Muscle of back (tissue), 13 donors: ENCODE measurements around the gene BCL2L2. TPM values are rescaled to one million over a fixed set of nuclear protein-coding genes. Genes with fewer than 3 reads are reported as not detected.
"Not testable (repeated sequence)": the region's sequence is repeated elsewhere in the genome, so short reads cannot be mapped to it uniquely, and the experiment has no call there.

Experiments
- DNase-seq, 3 donors: peaks; one replicate each; pipeline versions ENCODE4 v3.0.0 to v3.0.0-alpha.2; 2013
- long read RNA-seq, 9 donors: transcript quantifications; one replicate each; lab custom pipeline, GENCODE V29; 2026
- polyA plus RNA-seq, 10 donors: library from polyadenylated mRNA; unstranded; fragments of 120-200 nt; gene quantifications; one replicate each; pipeline ENCODE4 v1.2.1, GENCODE V29; 2013; ENCODE audit not compliant: insufficient read length in 10 of 10

BCL2L2 gene
- polyA plus RNA-seq: 10 to 100 TPM; 28.1 to 36.6 (median 30.8) TPM
- long read RNA-seq, donor 1, partial matches to known transcripts: 0 of 3 reads
- long read RNA-seq, donor 1, other reads (novel, unspliced or antisense): 0 of 3 reads
- long read RNA-seq, donor 2, partial matches to known transcripts: 0 of 2 reads
- long read RNA-seq, donor 2, other reads (novel, unspliced or antisense): 0 of 2 reads
- long read RNA-seq, donor 3: 0 reads
- long read RNA-seq, donor 4: 0 reads
- long read RNA-seq, donor 5, partial matches to known transcripts: 6 of 8 reads
- long read RNA-seq, donor 5, other reads (novel, unspliced or antisense): 0 of 8 reads
- long read RNA-seq, donor 6, partial matches to known transcripts: 0 of 3 reads
- long read RNA-seq, donor 6, other reads (novel, unspliced or antisense): 0 of 3 reads
- long read RNA-seq, donor 7, partial matches to known transcripts: 0 of 3 reads
- long read RNA-seq, donor 7, other reads (novel, unspliced or antisense): 0 of 3 reads
- long read RNA-seq, donor 8, partial matches to known transcripts: 0 of 2 reads
- long read RNA-seq, donor 8, other reads (novel, unspliced or antisense): 0 of 2 reads
- long read RNA-seq, donor 9, partial matches to known transcripts: 0 of 1 reads
- long read RNA-seq, donor 9, other reads (novel, unspliced or antisense): 0 of 1 reads

GRCh38 chr14:23306412-23307145 is at the start of gene BCL2L2:
BCL2L2 (plus strand) TSS chr14:23306833; CDS start chr14:23307768, 935 bp downstream.
- DNase-seq: peak; percentile 88 to 97 (median 94)

- peak in 1 of 3 donors; percentile 9 for DNase-seq
Measured at GRCh38 chr14:23258256-23258655, 48.4 kb upstream of the BCL2L2 start.

DNA sequence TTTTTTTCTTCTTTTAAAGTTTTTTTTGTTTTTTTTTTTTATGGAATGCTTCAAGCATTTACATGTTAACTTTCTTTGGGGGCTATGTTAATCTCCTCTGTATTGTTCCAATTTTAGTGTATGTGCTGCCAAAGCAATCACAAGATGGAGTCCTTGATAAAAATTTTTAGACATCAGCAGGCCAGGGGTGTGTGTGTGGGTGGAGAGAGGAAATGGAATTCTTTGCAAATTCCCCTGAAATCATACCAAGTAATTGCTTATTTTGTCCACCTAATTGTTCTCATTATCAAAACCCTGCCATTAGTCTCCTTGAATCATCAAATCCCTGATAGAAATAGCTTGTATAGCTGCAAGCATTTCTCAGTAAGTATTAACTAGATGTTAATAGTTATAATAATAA is 47.2 kb upstream of the BCL2L2 start:
- no peak for DNase-seq

DNA sequence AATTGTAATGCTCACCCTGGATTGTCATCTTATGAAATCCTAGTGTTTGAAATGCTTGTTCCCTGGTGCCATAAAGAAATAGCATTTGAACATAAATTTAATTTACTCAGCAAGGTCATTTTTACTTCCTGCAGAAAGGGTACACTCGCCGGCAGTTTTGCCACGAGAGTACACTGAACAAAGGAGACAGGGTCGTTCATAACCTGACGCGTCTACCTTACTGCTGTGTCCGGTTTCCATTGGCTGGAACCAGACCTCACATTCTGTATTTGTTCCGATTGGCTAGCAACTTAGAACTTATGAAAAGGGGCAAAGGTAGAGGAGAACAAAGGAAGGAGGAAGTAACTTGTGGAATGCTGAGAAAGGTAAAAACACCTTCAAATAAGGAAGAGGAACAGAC is 45.8 kb upstream of the BCL2L2 start:
- not testable (repeated sequence) for DNase-seq

DNA sequence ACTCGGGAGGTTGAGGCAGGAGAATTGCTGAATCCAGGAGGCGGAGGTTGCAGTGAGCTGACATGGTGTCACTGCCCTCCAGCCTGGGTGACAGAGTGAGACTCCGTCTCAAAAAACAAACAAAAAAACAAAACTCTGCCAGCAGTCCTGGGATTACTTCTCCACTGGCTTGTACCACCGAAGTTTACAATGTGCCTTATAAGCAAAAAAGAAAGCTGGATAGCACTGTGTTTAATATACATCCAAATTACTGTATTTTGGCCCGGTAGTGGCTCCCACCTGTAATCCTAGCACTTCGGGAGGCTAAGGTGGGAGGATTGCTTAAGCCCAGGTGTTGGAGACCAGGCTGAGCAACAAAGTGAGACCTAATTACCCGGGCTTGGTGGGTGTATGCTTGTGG is 37.4 kb upstream of the BCL2L2 start:
- DNase-seq: no peak

- DNase-seq: no peak
Measured at GRCh38 chr14:23275412-23275811, 31.2 kb upstream of the BCL2L2 start.

DNA sequence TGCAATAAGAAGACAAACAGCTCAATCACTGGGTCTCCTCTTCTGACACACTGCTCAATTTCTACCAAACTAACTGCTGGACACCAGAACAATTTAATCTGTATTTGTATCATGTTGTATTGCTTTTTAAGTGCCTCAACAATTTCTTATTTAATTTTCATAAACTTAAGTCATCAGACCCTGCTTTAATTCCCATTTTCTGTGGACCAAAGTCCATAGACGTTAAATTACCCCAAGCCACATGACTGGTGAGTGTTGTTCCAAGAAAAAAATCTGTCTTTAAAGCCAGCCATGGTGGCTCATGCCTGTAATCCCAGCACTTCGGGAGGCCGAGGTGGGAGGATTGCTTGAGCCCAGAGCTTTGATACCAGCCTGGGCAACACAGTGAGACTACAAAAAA is 29.4 kb upstream of the BCL2L2 start:
- no peak for DNase-seq

- DNase-seq: not testable (repeated sequence)
Measured at GRCh38 chr14:23277928-23278327, 28.7 kb upstream of the BCL2L2 start.

DNA sequence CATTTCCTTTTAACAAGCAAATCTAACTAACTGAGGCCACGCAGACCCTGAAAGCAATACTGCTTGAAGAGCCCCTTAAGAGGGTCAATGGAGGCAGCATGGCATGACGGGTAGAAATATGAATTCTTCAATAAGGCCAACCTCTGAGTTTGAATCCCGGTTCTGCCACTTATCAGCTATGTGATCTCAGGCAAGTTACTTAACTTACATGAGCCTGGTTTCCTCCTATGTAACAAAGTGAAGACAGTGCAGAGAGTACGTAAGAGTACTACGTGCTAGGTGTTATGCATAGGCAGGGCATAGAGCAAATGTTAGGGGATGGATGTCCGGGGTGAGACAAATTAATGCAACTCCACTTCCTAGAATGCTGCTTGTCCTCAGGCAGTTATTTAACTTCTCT is 25.4 kb upstream of the BCL2L2 start:
- no peak for DNase-seq

GRCh38 chr14:23284654-23285529 is 21.7 kb upstream of the BCL2L2 start:
- peak in 1 of 3 donors; percentile 45 for DNase-seq

- peak in 1 of 3 donors; percentile 44 for DNase-seq
Measured at GRCh38 chr14:23285530-23286019, 21.1 kb upstream of the BCL2L2 start.

- DNase-seq: peak; percentile 98 to 99 (median 98)
Measured at GRCh38 chr14:23286020-23286901, 20.4 kb upstream of the BCL2L2 start, which contains the start of gene HOMEZ. HOMEZ (minus strand) TSS chr14:23286132; CDS start chr14:23285952, 180 bp downstream.

DNA sequence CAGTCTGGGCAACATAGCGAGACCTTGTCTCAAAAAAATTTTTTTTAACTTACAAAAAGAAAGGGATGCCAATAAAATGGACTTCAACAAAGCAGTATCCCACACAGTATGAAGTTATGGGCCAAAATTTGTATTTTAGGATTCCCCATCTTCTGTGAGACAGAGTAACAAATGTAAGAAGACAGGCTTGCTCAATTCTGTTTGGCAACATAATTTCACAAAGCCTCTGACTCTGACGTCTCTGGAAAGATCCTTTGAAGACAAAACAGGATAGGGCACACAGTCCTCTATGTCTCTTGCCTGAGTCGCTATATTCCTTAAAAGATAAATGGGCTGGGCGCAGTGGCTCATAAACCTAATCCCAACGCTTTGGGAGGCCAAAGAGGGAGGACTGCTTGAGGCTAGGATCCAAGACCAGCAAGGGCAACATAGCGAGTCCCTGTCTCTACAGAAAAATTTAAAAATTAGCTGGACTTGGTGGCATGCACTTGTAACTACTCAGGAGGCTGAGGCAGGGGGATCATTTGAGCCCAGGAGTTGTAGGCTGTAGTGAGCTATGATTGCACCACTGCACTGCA is 19.6 kb upstream of the BCL2L2 start:
- DNase-seq: no peak

- peak; percentile 19 to 63 (median 54) for DNase-seq
Measured at GRCh38 chr14:23294734-23295561, 11.7 kb upstream of the BCL2L2 start.

GRCh38 chr14:23296012-23296777 is 10.4 kb upstream of the BCL2L2 start:
- no peak for DNase-seq

DNA sequence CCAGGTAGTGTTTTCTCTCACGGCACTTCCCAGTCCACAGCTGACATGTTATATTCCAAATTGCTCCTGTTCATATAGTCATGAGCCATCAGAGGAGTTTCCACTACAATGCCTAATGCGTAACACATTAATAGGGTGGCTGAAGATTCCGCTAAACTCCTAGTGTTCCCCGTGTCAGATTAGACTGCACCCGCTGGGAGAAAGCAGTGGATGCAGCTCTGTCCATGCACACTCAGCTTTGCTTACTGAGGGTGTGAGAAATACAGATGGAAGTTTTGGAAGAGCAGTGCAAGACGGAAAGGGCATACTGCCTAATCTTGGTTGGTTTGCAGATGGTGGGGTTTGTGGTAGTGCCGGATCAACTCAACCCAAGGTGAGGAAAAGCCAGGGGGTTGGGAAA is 9.5 kb upstream of the BCL2L2 start:
- DNase-seq: no peak

- no peak for DNase-seq
Measured at GRCh38 chr14:23297611-23298277, 8.9 kb upstream of the BCL2L2 start.
